Hematopoietic multipotent progenitor cell treated with erythropoietin and hydrocortisone succinate and interleukin-3 and kit ligand, for 8 days (in vitro differentiated cells): Measurements from ENCODE around the gene CDK6.

Experiments used
- DNase-seq: peaks from one replicate; pipeline ENCODE4 v3.0.0-alpha.2; 2015

The CDK6 gene

GRCh38 chr7:92731335-92732063 lies 104.9 kb downstream of the CDK6 start:
- DNase-seq: no peak

- DNase-seq: no peak
Measured at GRCh38 chr7:92730808-92731207, 105.6 kb downstream of the CDK6 start.

- DNase-seq: no peak
Measured at GRCh38 chr7:92729751-92730150, 106.6 kb downstream of the CDK6 start.

- no peak for DNase-seq
Measured at GRCh38 chr7:92729172-92729571, 107.2 kb downstream of the CDK6 start.

GRCh38 chr7:92727755-92728154 lies 108.6 kb downstream of the CDK6 start:
- no peak for DNase-seq

- DNase-seq: no peak
Measured at GRCh38 chr7:92725161-92725925, 111.0 kb downstream of the CDK6 start.

GRCh38 chr7:92723943-92724342 lies 112.4 kb downstream of the CDK6 start:
- no peak for DNase-seq

- DNase-seq: no peak
Measured at GRCh38 chr7:92723205-92723604, 113.2 kb downstream of the CDK6 start.

- no peak for DNase-seq
Measured at GRCh38 chr7:92722541-92722940, 113.8 kb downstream of the CDK6 start.

- no peak for DNase-seq
Measured at GRCh38 chr7:92720604-92721350, 115.6 kb downstream of the CDK6 start.

GRCh38 chr7:92717993-92718716 lies 118.2 kb downstream of the CDK6 start:
- DNase-seq: peak; percentile 53

- DNase-seq: no peak
Measured at GRCh38 chr7:92717623-92717992, 118.8 kb downstream of the CDK6 start.

- no peak for DNase-seq
Measured at GRCh38 chr7:92716825-92717580, 119.4 kb downstream of the CDK6 start.

- no peak for DNase-seq
Measured at GRCh38 chr7:92715963-92716362, 120.4 kb downstream of the CDK6 start.

- no peak for DNase-seq
Measured at GRCh38 chr7:92714767-92715166, 121.6 kb downstream of the CDK6 start.

GRCh38 chr7:92714280-92714679 lies 122.1 kb downstream of the CDK6 start:
- no peak for DNase-seq

- no peak for DNase-seq
Measured at GRCh38 chr7:92709912-92710311, 126.5 kb downstream of the CDK6 start.

GRCh38 chr7:92709150-92709549 lies 127.2 kb downstream of the CDK6 start:
- DNase-seq: no peak

GRCh38 chr7:92708111-92709042 lies 128.0 kb downstream of the CDK6 start:
- DNase-seq: no peak

- DNase-seq: no peak
Measured at GRCh38 chr7:92707435-92707834, 128.9 kb downstream of the CDK6 start.

GRCh38 chr7:92706563-92706962 lies 129.8 kb downstream of the CDK6 start:
- DNase-seq: no peak
